ENCODE measurements around the gene FBRS. TPM values are rescaled to one million over a fixed set of nuclear protein-coding genes. Genes with fewer than 3 reads are reported as not detected.

The FBRS gene
- total and polyA plus RNA-seq, 10 of the 15 experiments (the other 5 are each of a cell fraction or from before 2014, with no cell fraction given), result 0.45 to 87.6 (median 14.6) TPM

- Histone ChIP-seq H4K20me1 (ENCODE audit: control insufficient read depth, insufficient read depth) (no peaks in the 10 kb centered on the region), H3K27me3 (replicated peaks in 1 of 2; ENCODE audit: control insufficient read depth in 2 of 2, insufficient read depth in 2 of 2, low read length in 1 of 2) (no peaks in the 10 kb centered on the region), H3K79me2 (ENCODE audit: control insufficient read depth, insufficient read depth, low read length) (no peaks in the 10 kb centered on the region), H3K36me3 (ENCODE audit: control insufficient read depth in 2 of 2, insufficient read depth in 2 of 2, low read length in 1 of 2) (no peaks in the 10 kb centered on the region), H3K4me1 (ENCODE audit: control insufficient read depth, insufficient read depth, low read length) (no peaks in the 10 kb centered on the region), H3K4me2 (ENCODE audit: control insufficient read depth, insufficient read depth) (no peak overlapping the region), H3K4me3 (no peak overlapping the region), H3K9me3 (replicated peaks; ENCODE audit: control insufficient read depth, insufficient read depth, low read length) (no peaks in the 10 kb centered on the region), H3K9ac (ENCODE audit: control insufficient read depth, insufficient read depth, low read length) (no peak overlapping the region), H3K27ac (ENCODE audit: control insufficient read depth, insufficient read depth) (no peak overlapping the region), H2AFZ (ENCODE audit: control insufficient read depth, low read depth, low read length) (no peak overlapping the region)
- no TSS peak for BruUV-seq (replicated peaks)
- ChIA-PET RAD21 (ENCODE audit: unreplicated experiment) (interaction anchor here (2.6 to 8.0 kb wide), 2 partner anchors 32 to 63 kb away, joined by 7 to 64 read pairs; partner anchors contain the start of gene FBRS), CTCF (interaction anchor here (1.4 to 1.5 kb wide), 2 partner anchors 54 to 262 kb away, joined by 3 to 6 read pairs; partner anchors contain the start of gene DCTPP1), SMC1A (ENCODE audit: uncharacterized antibody, unreplicated experiment) (interaction anchor here (2.5 to 6.9 kb wide), 2 partner anchors 32 to 156 kb away, joined by 8 to 80 read pairs; partner anchors contain the start of gene FBRS), POLR2A (interaction anchor here (0.5 kb wide), 1 partner anchor 166 kb away, joined by 3 read pairs; no protein-coding TSS in a partner anchor)
- DNase-seq (ENCODE audit: low read depth, low spot score), result no peak
- no peak for ATAC-seq
- in situ Hi-C loops (cut with MboI), result loop anchor here (10.0 kb wide), 1 partner anchor 507 kb away; the partner anchor contains the start of gene CORO1A
- no peak for FAIRE-seq
- no peak for TF ChIP-seq CBX3 (IDR thresholded peaks at IDR 0.05; ENCODE audit: borderline replicate concordance, low read depth)
- TF ChIP-seq EP300 (IDR thresholded peaks at IDR 0.05; ENCODE audit: borderline replicate concordance in 1 of 2, control insufficient read depth in 1 of 2, low read depth in 2 of 2, low read length in 2 of 2), result no peak
- no peak for TF ChIP-seq NKRF (conservative IDR thresholded peaks at IDR 0.05)
- no peak for TF ChIP-seq ELK1 (IDR thresholded peaks at IDR 0.05; ENCODE audit: low read depth, low read length)
- TF ChIP-seq PKNOX1 (IDR thresholded peaks at IDR 0.05), result no peak
- no peak for TF ChIP-seq RAD51 (IDR thresholded peaks at IDR 0.05)
- no peak for TF ChIP-seq JUND (IDR thresholded peaks at IDR 0.05; ENCODE audit: low read depth, low read length)
- TF ChIP-seq MEF2A (IDR thresholded peaks at IDR 0.05; ENCODE audit: insufficient read depth, low read depth, low read length), result no peak
- TF ChIP-seq REST (IDR thresholded peaks at IDR 0.05; ENCODE audit: low read depth, low read length), result no peak
- TF ChIP-seq YY1 (IDR thresholded peaks at IDR 0.05; ENCODE audit: low read depth, low read length), result no peak
- TF ChIP-seq CEBPB (IDR thresholded peaks at IDR 0.05; ENCODE audit: borderline replicate concordance in 1 of 2, low read depth in 2 of 2, low read length in 2 of 2), result no peak
- TF ChIP-seq MEF2B (IDR thresholded peaks at IDR 0.05; ENCODE audit: partially characterized antibody, poor library complexity, severe bottlenecking), result no peak
- intact Hi-C loops (cut with micrococcal nuclease; ENCODE audit: unreplicated experiment), result loop anchor here (10.0 kb wide), 1 partner anchor 233 kb away; the partner anchor contains the start of gene FBXL19
- WGBS (ENCODE audit: insufficient coverage, insufficient replicate concordance, low lambda C conversion rate, missing lambda C conversion rate), result 59% methylated on average over 4 of the region's 4 CpGs
Observed at GRCh38 chr16:30691907-30692306, 33.7 kb downstream of the FBRS start.
